Mesendoderm (in vitro differentiated cells): ENCODE data around the gene GEMIN8. TPM values are rescaled to one million over a fixed set of nuclear protein-coding genes. Genes with fewer than 3 reads are reported as not detected.

Source experiments
- DNase-seq: peaks from one replicate; pipeline ENCODE4 v3.0.0; 2013
- H2AK5ac ChIP-seq: 2 replicates; pipeline ENCODE4 v1.6.1; 2013; ENCODE audit warnings: low read length, inconsistent platforms
- H2BK120ac ChIP-seq: 2 replicates; pipeline ENCODE4 v1.6.1; 2013; ENCODE audit warnings: low read depth, mild to moderate bottlenecking, low read length, moderate library complexity, mixed read lengths
- H2BK15ac ChIP-seq: replicated peaks from 2 replicates; pipeline ENCODE4 v1.6.1; 2013; ENCODE audit warnings: low read depth, mild to moderate bottlenecking, moderate library complexity
- H2BK5ac ChIP-seq: 2 replicates; pipeline ENCODE4 v1.6.1; 2013; ENCODE audit warnings: low read length, inconsistent platforms
- H3K18ac ChIP-seq: 2 replicates; pipeline ENCODE4 v1.6.1; 2013; ENCODE audit warnings: mild to moderate bottlenecking, low read length, mixed read lengths
- H3K23ac ChIP-seq: one replicate; pipeline ENCODE4 v1.6.1; 2013; ENCODE audit warnings: low read length
- H3K27ac ChIP-seq: 2 replicates; pipeline ENCODE4 v1.5.1; 2013; ENCODE audit warnings: low read depth, mild to moderate bottlenecking, inconsistent platforms, low read length, moderate library complexity
- H3K27me3 ChIP-seq: 2 replicates; pipeline ENCODE4 v1.6.1; 2013; ENCODE audit warnings: low read length, control low read depth, mild to moderate bottlenecking, inconsistent platforms; ENCODE audit not compliant: insufficient read depth, poor library complexity
- H3K36me3 ChIP-seq: 2 replicates; pipeline ENCODE4 v1.6.1; 2013; ENCODE audit warnings: low read length, inconsistent platforms; ENCODE audit not compliant: control insufficient read depth, insufficient read depth
- H3K4ac ChIP-seq: one replicate; pipeline ENCODE4 v1.6.1; 2013; ENCODE audit warnings: low read depth, mild to moderate bottlenecking, low read length, moderate library complexity
- H3K4me1 ChIP-seq: 2 replicates; pipeline ENCODE4 v1.6.1; 2013; ENCODE audit warnings: low read depth, low read length, inconsistent platforms; ENCODE audit not compliant: control insufficient read depth
- H3K4me2 ChIP-seq: 2 replicates; pipeline ENCODE4 v1.6.1; 2013; ENCODE audit warnings: low read length
- H3K4me3 ChIP-seq: 2 replicates; pipeline ENCODE4 v1.5.1; 2013; ENCODE audit warnings: mild to moderate bottlenecking, low read length
- H3K56ac ChIP-seq: one replicate; pipeline ENCODE4 v1.6.1; 2013; ENCODE audit warnings: low read length
- H3K79me1 ChIP-seq: 2 replicates; pipeline ENCODE4 v1.6.1; 2013; ENCODE audit warnings: low read length, inconsistent platforms
- H3K79me2 ChIP-seq: 2 replicates; pipeline ENCODE4 v1.6.1; 2013; ENCODE audit warnings: mild to moderate bottlenecking, low read length; ENCODE audit not compliant: control insufficient read depth, insufficient read depth
- H3K9ac ChIP-seq: 2 replicates; pipeline ENCODE4 v1.6.1; 2013; ENCODE audit warnings: low read length, inconsistent platforms
- H4K5ac ChIP-seq: one replicate; pipeline ENCODE4 v1.6.1; 2013; ENCODE audit warnings: low read length
- H4K8ac ChIP-seq: one replicate; pipeline ENCODE4 v1.6.1; 2013; ENCODE audit warnings: low read depth, mild to moderate bottlenecking, control low read depth, low read length, moderate library complexity
- WGBS: extraction: QIAGEN DNeasy Blood & Tissue Kit; methylation state at CpG from one replicate; pipeline ENCODE4 v1.1.7; 2013; ENCODE audit warnings: low lambda C conversion rate, missing lambda C conversion rate; ENCODE audit not compliant: insufficient coverage; ENCODE audit errors: extremely low coverage; 5-methylcytosine and 5-hydroxymethylcytosine counted together
- polyA plus RNA-seq, 2 experiments: library from polyadenylated mRNA; stranded (reverse); fragments of 200-250 nt; gene quantifications; one replicate each; pipeline ENCODE4 v1.2.3, GENCODE V29; 2013

GEMIN8 gene
- 8.6 TPM for polyA plus RNA-seq (2013, experiment 1 of 2)
- polyA plus RNA-seq (2013, experiment 2 of 2), result 9.2 TPM

- no CpG with 5 or more reads among the region's 67 CpGs for WGBS
Measured at GRCh38 chrX:14029425-14030173, at the start of gene GEMIN8. Gene GEMIN8, minus strand, starts transcription at chrX:14029892. Its CDS starts 8,414 bp downstream, at chrX:14021478.

GRCh38 chrX:14076639-14077038 is 46.9 kb upstream of the GEMIN8 start:
- no peak overlapping the region for H2BK120ac ChIP-seq
- H3K4me2 ChIP-seq, result no peak overlapping the region
- no peaks in the 10 kb centered on the region for H3K4me1 ChIP-seq
- H3K18ac ChIP-seq, result no peak overlapping the region
- H3K79me1 ChIP-seq, result no peaks in the 10 kb centered on the region
- no peak overlapping the region for H3K27ac ChIP-seq
- no peaks in the 10 kb centered on the region for H3K27me3 ChIP-seq
- no peak overlapping the region for H2BK15ac ChIP-seq
- H4K8ac ChIP-seq, result no peak overlapping the region
- no peak overlapping the region for H2AK5ac ChIP-seq
- H2BK5ac ChIP-seq, result no peak overlapping the region
- DNase-seq, result no peak
- no peak overlapping the region for H3K9ac ChIP-seq
- H4K5ac ChIP-seq, result no peak overlapping the region
- H3K79me2 ChIP-seq, result no peaks in the 10 kb centered on the region
- H3K36me3 ChIP-seq, result no peaks in the 10 kb centered on the region
- no peak overlapping the region for H3K23ac ChIP-seq
- no peak overlapping the region for H3K4ac ChIP-seq
- H3K4me3 ChIP-seq, result no peak overlapping the region
- no peak overlapping the region for H3K56ac ChIP-seq

More at GRCh38 chrX:14029425-14030173, at the start of gene GEMIN8:
- Histone ChIP-seq H3K23ac (no peak within 1 kb of the TSS), H3K4me3 (peak within 1 kb of the TSS; percentile 42), H3K79me1 (no peaks in the 10 kb centered on the region), H3K4me1 (peaks cover 2% of the 10 kb centered on the region), H2BK120ac (no peak within 1 kb of the TSS), H3K36me3 (no peaks in the 10 kb centered on the region), H4K8ac (peak within 1 kb of the TSS; percentile 93), H2BK5ac (no peak within 1 kb of the TSS), H3K9ac (peak within 1 kb of the TSS; percentile 67), H3K4me2 (peak within 1 kb of the TSS; percentile 50), H3K27ac (peak within 1 kb of the TSS; percentile 78), H2BK15ac (no peak within 1 kb of the TSS), H2AK5ac (no peak within 1 kb of the TSS), H3K79me2 (no peaks in the 10 kb centered on the region), H3K4ac (peak within 1 kb of the TSS; percentile 55), H3K27me3 (no peaks in the 10 kb centered on the region), H3K18ac (peak within 1 kb of the TSS; percentile 92), H4K5ac (no peak within 1 kb of the TSS), H3K56ac (peak within 1 kb of the TSS; percentile 81)
- DNase-seq, result peak; percentile 94

DNA sequence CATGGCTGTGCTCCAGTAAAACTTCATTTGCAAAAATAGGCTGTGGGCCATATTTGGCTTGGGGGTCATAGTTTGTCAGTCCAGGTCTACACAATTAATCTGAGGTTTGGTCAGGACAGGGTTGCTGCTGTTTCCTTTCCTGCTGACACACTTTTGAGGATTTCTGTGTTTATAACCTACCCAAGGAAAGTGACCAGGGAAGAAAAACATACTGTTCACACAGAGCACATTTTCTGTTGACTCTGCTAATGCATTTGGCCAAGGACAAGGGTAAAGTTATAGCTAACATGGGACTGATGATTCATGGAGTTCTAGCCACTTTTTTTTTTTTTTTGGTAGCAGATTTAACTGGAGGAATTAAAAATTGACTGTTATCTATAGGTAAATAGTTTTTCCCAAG is 43.9 kb upstream of the GEMIN8 start:
- no peak overlapping the region for H3K56ac ChIP-seq
- no peak overlapping the region for H3K4me3 ChIP-seq
- H3K23ac ChIP-seq, result no peak overlapping the region
- no peaks in the 10 kb centered on the region for H3K79me2 ChIP-seq
- no peak overlapping the region for H2BK15ac ChIP-seq
- DNase-seq, result no peak
- no peaks in the 10 kb centered on the region for H3K27me3 ChIP-seq
- H2BK120ac ChIP-seq, result no peak overlapping the region
- no peaks in the 10 kb centered on the region for H3K36me3 ChIP-seq
- no peak overlapping the region for H3K27ac ChIP-seq
- no peak overlapping the region for H2BK5ac ChIP-seq
- H3K4me1 ChIP-seq, result no peaks in the 10 kb centered on the region
- no peak overlapping the region for H3K4me2 ChIP-seq
- no peak overlapping the region for H3K4ac ChIP-seq
- no peak overlapping the region for H3K18ac ChIP-seq
- no peak overlapping the region for H2AK5ac ChIP-seq
- H4K5ac ChIP-seq, result no peak overlapping the region
- H3K9ac ChIP-seq, result no peak overlapping the region
- H3K79me1 ChIP-seq, result no peaks in the 10 kb centered on the region
- H4K8ac ChIP-seq, result no peak overlapping the region

DNA sequence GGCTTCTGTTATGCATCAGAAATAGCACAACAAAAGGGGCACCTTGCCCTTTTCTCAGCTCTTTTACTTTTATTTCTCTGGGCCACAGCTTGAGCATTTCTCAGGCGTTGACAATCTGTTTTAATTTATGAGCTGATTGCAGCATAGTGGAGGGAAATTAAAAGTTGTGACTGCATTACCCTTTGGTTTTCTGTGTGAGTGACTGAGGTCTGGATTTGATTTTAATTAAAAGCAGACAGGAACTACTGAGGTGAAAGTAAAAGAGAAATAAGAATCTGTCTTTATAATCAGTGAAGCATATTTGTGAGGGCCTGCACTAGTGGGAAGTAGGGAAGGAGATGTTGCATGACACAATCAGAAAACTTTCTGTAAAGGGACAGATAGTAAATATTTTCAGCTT is 43.4 kb upstream of the GEMIN8 start:
- WGBS, result no CpG with 5 or more reads among the region's 1 CpG
- no peaks in the 10 kb centered on the region for H3K79me2 ChIP-seq
- no peak overlapping the region for H3K23ac ChIP-seq
- no peaks in the 10 kb centered on the region for H3K4me1 ChIP-seq
- H3K9ac ChIP-seq, result no peak overlapping the region
- no peak overlapping the region for H3K4ac ChIP-seq
- H2BK120ac ChIP-seq, result no peak overlapping the region
- no peaks in the 10 kb centered on the region for H3K27me3 ChIP-seq
- no peak overlapping the region for H2BK15ac ChIP-seq
- no peak overlapping the region for H3K4me3 ChIP-seq
- DNase-seq, result no peak
- no peak overlapping the region for H3K27ac ChIP-seq
- no peak overlapping the region for H4K8ac ChIP-seq
- H4K5ac ChIP-seq, result no peak overlapping the region
- no peak overlapping the region for H3K56ac ChIP-seq
- no peak overlapping the region for H2AK5ac ChIP-seq
- no peak overlapping the region for H3K4me2 ChIP-seq
- H3K18ac ChIP-seq, result no peak overlapping the region
- H2BK5ac ChIP-seq, result no peak overlapping the region
- no peaks in the 10 kb centered on the region for H3K79me1 ChIP-seq
- no peaks in the 10 kb centered on the region for H3K36me3 ChIP-seq

GRCh38 chrX:14065800-14066199 is 36.1 kb upstream of the GEMIN8 start:
- H4K5ac ChIP-seq, result no peak overlapping the region
- no peak for DNase-seq
- H3K9ac ChIP-seq, result no peak overlapping the region
- H2BK15ac ChIP-seq, result no peak overlapping the region
- H2BK120ac ChIP-seq, result no peak overlapping the region
- no peak overlapping the region for H3K56ac ChIP-seq
- H3K4me1 ChIP-seq, result no peaks in the 10 kb centered on the region
- no peaks in the 10 kb centered on the region for H3K79me1 ChIP-seq
- H2AK5ac ChIP-seq, result no peak overlapping the region
- no peaks in the 10 kb centered on the region for H3K36me3 ChIP-seq
- no peak overlapping the region for H3K27ac ChIP-seq
- H3K27me3 ChIP-seq, result no peaks in the 10 kb centered on the region
- H3K4me3 ChIP-seq, result no peak overlapping the region
- H3K79me2 ChIP-seq, result no peaks in the 10 kb centered on the region
- H2BK5ac ChIP-seq, result no peak overlapping the region
- H3K18ac ChIP-seq, result no peak overlapping the region
- H3K4me2 ChIP-seq, result no peak overlapping the region
- no CpG with 5 or more reads among the region's 21 CpGs for WGBS
- H3K23ac ChIP-seq, result no peak overlapping the region
- no peak overlapping the region for H3K4ac ChIP-seq
- H4K8ac ChIP-seq, result no peak overlapping the region
